H4 (cell line): ENCODE results near the gene TBP. TPM values are rescaled to one million over a fixed set of nuclear protein-coding genes. Genes with fewer than 3 reads are reported as not detected.
"Not testable (repeated sequence)": the region's sequence is repeated elsewhere in the genome, so short reads cannot be mapped to it uniquely, and the experiment has no call there.

ENCODE experiments used
- DNase-seq: peaks from one replicate; pipeline ENCODE4 v3.0.0-alpha.2; 2015; ENCODE audit warnings: low spot score
- total RNA-seq: library from RNA; depleted of rRNA; stranded (reverse); fragments of >200 nt; shearing (Covaris generic); gene quantifications from 2 replicates; pipeline ENCODE4 v1.2.3, GENCODE V29; 2014; rRNA removed

The TBP gene
- total RNA-seq, result 11.4 and 13.1 TPM in 2 replicates

DNA sequence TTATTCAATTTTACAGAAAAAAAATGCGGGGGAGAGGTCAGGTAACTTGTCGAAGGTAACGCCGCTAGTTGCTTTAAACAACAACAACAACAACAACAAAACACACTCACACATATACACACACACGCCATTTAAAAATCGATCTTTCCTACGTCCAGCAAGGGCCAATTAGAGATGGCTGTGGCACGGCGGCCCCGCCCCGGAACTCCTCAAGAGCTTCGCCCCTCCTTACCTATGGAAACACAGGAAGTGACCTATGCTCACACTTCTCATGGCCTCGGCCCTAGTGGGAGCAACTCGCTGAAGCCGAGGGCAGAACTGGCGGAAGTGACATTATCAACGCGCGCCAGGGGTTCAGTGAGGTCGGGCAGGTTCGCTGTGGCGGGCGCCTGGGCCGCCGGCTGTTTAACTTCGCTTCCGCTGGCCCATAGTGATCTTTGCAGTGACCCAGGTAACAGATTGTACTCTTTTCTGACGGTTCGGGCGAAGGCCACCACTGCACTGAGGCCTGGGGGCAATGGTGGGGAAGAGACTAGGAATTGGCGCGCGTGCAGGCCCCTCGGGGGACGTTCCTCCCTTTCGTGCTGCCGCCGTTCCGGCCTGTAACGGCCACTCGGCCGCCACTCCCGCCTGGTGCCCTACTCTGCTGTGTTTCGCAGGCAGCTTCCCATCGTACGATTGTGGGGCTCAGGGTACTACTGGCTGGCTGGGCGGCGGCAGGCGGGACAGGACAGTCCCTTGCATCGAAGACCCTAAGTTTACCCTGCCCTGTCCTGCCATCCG, at the start of gene TBP:
TBP (plus strand) TSS at position 357 of the 783 bp plus-strand sequence. CDS start 2,661 bp downstream, outside the sequence.
- DNase-seq, result peak; percentile 97

DNA sequence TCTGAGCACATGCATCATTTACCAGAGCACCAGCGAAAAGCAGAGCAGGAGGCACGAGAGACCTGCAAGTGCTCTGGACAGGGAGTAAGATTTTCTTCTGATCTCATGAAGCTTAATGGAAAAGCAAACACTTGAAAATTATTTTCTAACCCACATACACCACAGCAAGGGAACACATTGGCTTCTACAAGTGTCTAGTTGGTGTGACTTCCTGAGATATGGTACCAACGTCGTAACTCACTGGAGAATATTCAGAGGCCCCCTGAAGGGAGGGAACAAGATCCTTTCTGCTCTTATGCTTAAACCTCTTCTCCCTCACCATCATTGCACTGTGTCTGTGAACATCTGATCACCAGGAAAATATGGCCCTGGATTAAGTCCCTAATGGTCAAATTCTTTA, 49.7 kb upstream of the TBP start:
- no peak for DNase-seq

DNA sequence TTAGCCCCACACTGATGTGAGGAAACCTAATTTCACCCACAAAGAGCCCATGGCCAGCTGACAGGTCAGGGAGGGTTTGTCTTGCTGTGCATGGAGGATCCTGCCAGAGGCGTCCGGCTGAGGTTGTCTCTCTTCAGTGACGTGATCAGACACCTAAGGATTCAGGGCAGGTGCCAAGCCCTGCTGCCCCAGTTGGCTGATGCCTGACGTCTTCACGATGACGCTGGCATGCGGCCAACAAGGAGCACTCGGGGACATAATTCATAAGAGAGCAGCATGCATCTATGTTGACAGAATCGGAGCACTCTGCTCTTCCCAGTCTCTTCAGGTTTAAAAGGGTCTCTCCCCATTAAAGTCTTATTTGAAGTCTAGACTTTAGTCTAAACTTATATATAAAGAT, 48.9 kb upstream of the TBP start:
- DNase-seq, result no peak

DNA sequence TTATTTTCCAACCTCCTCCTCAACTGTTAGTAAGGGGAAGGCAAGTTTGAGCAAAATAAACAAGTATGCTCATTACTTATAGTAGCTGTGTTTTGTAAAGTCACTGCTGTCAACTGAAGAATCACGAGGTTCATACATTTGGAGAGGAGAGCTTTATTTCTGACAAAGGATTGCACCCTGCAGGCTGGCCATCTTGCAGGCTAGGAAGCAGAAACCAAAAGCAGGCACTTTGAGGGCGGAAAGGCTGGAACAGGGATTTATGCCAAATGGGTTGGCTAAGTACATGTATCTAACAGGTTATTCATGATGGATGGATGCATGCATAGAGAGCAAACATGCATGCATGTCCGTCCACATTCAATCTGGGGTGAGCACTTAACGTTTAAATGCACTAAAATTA, 47.7 kb upstream of the TBP start:
- no peak for DNase-seq

GRCh38 chr6:170507728-170508127, 46.4 kb upstream of the TBP start:
- not testable (repeated sequence) for DNase-seq

- DNase-seq, result not testable (repeated sequence)
Measured at GRCh38 chr6:170508275-170508674, 45.9 kb upstream of the TBP start.

GRCh38 chr6:170508892-170509722, 45.1 kb upstream of the TBP start:
- not testable (repeated sequence) for DNase-seq

DNA sequence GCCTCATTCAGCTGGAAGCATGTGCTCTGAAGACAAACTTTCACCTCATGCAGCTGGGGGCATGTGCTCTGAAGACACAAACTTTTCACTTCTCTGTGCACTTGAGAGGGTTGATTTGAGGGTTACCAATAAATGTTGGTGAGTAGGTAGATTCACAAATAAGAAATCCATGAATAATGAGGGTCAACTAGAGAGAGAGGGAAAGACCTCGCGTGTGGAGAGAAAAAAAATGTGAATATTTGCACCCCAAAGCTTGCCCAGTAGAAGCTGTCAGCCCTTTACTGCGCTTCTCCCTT, 44.5 kb upstream of the TBP start:
- DNase-seq, result no peak

- DNase-seq, result no peak
Measured at GRCh38 chr6:170510631-170511030, 43.5 kb upstream of the TBP start.

DNA sequence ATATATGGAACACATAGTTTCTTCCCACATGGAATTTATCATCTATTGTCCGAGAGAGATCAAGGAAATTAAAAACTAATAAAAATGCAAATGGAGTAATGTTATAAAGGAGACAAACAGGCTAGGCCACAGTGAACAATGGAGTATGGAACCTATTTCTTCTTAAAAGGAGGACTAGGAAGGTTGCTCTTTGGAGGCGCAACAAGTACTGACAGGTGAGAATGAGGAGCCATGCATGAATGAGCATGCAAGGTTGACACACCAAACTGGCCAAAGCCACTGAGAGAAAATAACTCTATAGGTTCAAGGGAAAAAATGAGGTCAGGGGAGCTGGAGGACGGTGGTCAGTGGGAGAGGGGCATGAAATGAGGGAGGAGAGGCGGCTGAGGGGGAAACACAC, 41.9 kb upstream of the TBP start:
- no peak for DNase-seq

- DNase-seq, result no peak
Measured at GRCh38 chr6:170514908-170515307, 39.3 kb upstream of the TBP start.

- peak; percentile 65 for DNase-seq
Measured at GRCh38 chr6:170516783-170517616, 37.2 kb upstream of the TBP start.

DNA sequence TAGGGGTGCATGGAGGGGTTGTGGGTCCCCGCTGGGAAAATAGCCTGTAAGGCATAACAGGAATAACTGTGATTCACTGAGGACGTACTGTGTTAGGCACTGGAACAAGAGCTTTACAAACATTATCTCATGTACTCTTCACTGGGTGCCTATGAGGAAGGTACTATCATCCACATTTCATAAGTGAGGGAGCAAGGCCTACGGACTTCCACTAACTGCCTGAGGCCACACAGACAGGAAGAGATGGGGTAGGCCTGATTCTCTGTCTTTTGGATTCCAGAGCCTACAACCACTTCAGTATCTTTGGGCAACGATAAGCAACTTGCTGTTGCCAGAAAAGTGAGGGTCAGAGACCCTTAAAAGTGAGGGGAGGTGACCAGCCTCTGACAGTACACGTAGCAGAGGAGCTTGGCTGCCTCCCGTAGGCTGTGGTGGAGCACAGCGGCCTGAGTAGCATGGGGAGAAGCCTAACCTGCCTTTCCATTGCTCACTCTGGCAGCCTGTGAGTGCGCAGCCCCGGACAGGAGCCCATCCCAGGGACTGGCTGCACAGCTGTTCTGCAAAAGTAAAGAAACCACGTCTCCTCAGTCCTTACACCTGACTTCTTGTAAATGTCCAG, 31.5 kb upstream of the TBP start:
- no peak for DNase-seq

DNA sequence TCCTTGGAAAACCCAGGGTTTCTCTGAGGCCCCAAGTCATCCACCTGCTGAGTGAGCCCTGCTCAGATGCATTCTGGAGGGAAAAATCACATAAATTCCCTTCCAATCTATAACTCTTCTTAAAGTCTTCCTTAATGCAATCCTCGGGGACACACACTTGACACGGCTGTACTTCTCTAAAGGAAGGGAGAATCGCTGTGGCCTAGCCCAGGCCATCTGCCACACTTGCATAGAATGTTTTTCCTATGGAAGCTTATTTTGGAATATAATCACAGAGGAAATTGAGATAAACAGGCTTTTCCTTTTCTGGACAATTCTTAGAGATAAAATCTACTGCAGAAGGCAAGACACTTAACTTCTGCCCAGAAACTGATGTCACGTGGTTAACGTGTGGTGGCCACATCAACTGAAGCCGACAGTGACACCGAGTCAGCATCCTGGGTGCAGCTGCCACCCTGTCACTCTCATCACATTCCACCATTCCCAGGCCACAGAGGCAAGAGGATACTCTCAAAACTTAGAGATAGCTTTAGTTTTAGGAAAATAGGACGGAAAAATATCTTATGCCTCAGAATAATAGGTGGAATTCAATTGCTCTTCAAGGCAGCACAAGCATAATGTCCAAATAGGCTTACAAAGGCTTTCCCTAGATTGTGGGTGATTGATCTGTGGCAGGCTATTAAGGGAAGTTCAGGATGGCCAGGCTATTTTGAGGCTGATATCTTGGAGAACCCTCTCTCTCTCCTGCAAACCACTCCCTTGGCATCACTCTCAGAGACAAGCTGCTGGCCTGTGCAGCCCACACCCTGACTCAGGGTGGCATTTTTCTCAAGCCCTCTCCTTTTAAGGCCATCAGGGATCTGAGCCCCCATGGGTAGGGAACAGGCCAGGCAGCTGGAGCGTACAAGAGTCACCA, 30.7 kb upstream of the TBP start:
- DNase-seq, result no peak

DNA sequence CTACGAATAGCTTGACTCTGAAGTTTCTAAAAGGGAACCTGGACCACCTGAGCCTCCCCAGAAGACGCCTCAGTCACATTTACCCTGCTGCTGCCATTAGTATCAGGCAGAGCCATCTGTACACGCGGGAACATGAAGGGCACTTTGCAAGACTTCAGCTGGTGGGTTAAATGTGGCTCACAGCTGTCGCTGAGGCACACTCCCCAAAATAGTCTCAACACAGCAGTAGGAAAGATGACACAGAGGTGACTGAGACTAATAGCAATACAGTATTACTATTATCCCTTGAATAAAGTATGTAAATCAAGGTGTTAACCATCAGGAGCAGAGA, 30.0 kb upstream of the TBP start:
- DNase-seq, result no peak

DNA sequence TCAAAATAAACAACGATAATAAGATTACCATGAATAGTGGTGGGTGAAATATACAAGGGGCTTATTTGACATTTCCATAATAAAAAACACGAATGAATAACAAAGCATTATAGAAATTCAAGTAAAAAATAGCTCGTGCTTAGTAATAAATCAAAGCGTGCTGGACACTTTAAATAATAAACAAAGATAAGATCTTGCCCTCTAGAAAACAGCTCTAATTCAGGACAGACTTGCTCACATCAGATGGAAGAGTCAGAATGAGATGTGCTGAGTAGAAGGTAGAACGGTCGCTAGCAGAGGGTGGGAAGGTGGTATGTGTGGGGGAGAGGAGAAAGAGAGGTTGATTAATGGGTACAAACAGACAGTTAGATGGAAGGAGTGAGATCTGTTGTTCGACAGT, 28.4 kb upstream of the TBP start:
- DNase-seq, result no peak

GRCh38 chr6:170527995-170528394, 26.2 kb upstream of the TBP start:
- DNase-seq, result not testable (repeated sequence)

GRCh38 chr6:170529839-170530469, 24.2 kb upstream of the TBP start:
- DNase-seq, result peak; percentile 30

DNA sequence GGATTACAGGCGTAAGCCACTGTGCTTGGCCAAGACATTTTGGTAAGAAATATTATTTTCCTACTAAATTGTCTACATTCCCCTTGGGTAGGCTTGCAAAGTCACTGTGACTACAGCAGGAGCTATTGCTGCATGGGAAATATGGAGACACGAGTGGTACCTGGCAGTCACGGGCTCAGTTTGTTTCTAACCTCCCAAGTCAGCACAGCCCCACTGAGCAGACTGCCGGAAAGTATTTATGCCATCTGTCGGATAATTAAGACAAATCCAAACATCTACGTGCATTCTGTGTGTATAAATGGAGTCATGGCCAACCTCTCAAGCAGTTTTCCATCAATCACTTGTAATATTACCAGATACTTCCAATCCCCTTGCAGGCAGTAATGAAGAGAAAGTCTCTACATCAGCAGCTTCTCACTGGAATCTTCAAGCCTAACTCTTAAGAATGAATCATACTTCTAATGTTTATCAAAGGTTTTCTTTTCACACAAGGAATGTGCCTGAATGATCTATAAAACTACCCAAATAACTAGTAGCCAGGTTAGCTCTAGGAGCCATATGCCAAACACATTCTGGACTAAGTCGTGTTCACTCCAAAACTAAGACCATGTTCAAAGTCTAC, 21.2 kb upstream of the TBP start:
- no peak for DNase-seq

DNA sequence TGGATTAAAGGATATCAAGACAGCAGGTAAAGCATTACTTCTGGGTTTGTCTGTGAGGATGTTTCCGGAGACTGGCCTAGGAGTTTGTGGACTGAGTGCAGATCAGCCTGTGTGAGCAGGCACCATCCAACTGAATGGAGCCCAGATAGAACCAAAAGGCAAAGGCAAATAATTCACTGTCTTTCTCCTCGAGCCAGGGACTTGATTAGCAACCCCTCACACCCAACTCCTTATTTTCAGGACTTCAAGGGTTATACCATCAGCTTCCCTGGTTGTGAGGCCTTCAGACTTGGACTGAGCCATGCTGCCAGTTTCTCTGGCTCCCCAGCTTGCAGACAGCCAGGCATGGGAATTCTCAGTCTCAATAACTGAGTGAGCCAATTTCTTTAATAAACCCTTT, 20.4 kb upstream of the TBP start:
- no peak for DNase-seq
